RWPE1 (cell line): ENCODE data around the gene FKBP10.

Source experiments
- CTCF ChIA-PET: fragments of 350-600 bp; sonication (Branson Sonifier 250); formaldehyde crosslinking; extraction: SDS; loops from one replicate; lab custom pipeline; 2021; lab: Yijun Ruan, JAX
- POLR2A ChIA-PET: fragments of 400-600 bp; formaldehyde crosslinking; extraction: SDS; loops from one replicate; lab custom pipeline; 2020; ENCODE audit warnings: antibody characterized with exemption; ENCODE audit not compliant: low non-redundant PET; lab: Yijun Ruan, JAX
- DNase-seq: peaks from one replicate; pipeline ENCODE4 v3.0.0; 2012; ENCODE audit warnings: low spot score
- H3K27ac ChIP-seq: fragments of 450-650 bp; 2 replicates; pipeline ENCODE4 v1.5.1; 2017
- CTCF ChIP-seq: fragments of 450-650 bp; conservative IDR thresholded peaks from 2 replicates; pipeline ENCODE4 v1.5.1; 2017; ENCODE audit warnings: low read depth, mild to moderate bottlenecking

Gene FKBP10

GRCh38 chr17:41779954-41780353 is 32.9 kb upstream of the FKBP10 start:
- no peak for DNase-seq
- CTCF ChIA-PET, result interaction anchor here (0.7 to 2.8 kb wide), 2 partner anchors 21 to 158 kb away, joined by 4 to 10 read pairs; no protein-coding TSS in a partner anchor
- H3K27ac ChIP-seq, result peak overlapping the region; percentile 97
- POLR2A ChIA-PET, result no interaction called here
- TF ChIP-seq CTCF, result no peak

GRCh38 chr17:41781404-41782110 is 31.2 kb upstream of the FKBP10 start:
- no peak for TF ChIP-seq CTCF
- DNase-seq, result no peak
- POLR2A ChIA-PET, result interaction anchor here (0.6 to 1.3 kb wide), 3 partner anchors 11 to 64 kb away, joined by 4 read pairs; no protein-coding TSS in a partner anchor
- CTCF ChIA-PET, result interaction anchor here (0.8 to 2.8 kb wide), 3 partner anchors 20 to 44 kb away, joined by 5 to 10 read pairs (median 6); partner anchors contain the start of gene P3H4
- peak overlapping the region; percentile 97 for H3K27ac ChIP-seq

GRCh38 chr17:41782142-41782541 is 30.7 kb upstream of the FKBP10 start:
- peak overlapping the region; percentile 97 for H3K27ac ChIP-seq
- POLR2A ChIA-PET, result interaction anchor here (1.3 kb wide), 1 partner anchor 11 kb away, joined by 4 read pairs; no protein-coding TSS in a partner anchor
- no peak for DNase-seq
- CTCF ChIA-PET, result interaction anchor here (1.6 to 2.8 kb wide), 2 partner anchors 19 to 29 kb away, joined by 5 to 10 read pairs; partner anchors contain the start of gene P3H4
- no peak for TF ChIP-seq CTCF

- DNase-seq, result peak; percentile 84
- ChIA-PET POLR2A (interaction anchor here (0.5 to 4.1 kb wide), 2 partner anchors 16 to 40 kb away, joined by 6 to 90 read pairs; no protein-coding TSS in a partner anchor), CTCF (interaction anchor here (0.6 to 1.6 kb wide), 3 partner anchors 17 to 27 kb away, joined by 3 to 9 read pairs (median 4); partner anchors contain the start of gene P3H4)
- peak overlapping the region; percentile 97 for H3K27ac ChIP-seq
- no peak for TF ChIP-seq CTCF
Observed at GRCh38 chr17:41784207-41784744, 28.5 kb upstream of the FKBP10 start.

- DNase-seq, result peak; percentile 44
- peak overlapping the region; percentile 97 for H3K27ac ChIP-seq
- ChIA-PET POLR2A (interaction anchor here (0.9 to 4.1 kb wide), 4 partner anchors 11 to 24 kb away, joined by 3 to 90 read pairs (median 6); no protein-coding TSS in a partner anchor), CTCF (interaction anchor here (0.6 to 2.9 kb wide), 9 partner anchors 8 to 43 kb away, joined by 3 to 51 read pairs (median 5); partner anchors contain the start of gene P3H4)
- TF ChIP-seq CTCF, result no peak
Observed at GRCh38 chr17:41785091-41785858, 27.5 kb upstream of the FKBP10 start.
